Measurements from ENCODE around the gene TNIP1.
A peak's percentile ranks its signal among the peaks of the same experiment; 100 is the strongest.

TNIP1 gene

GRCh38 chr5:151064916-151065499 is 15.8 kb downstream of the TNIP1 start:
- no peak for DNase-seq (ENCODE audit: low spot score)

GRCh38 chr5:151063142-151063989 is 17.5 kb downstream of the TNIP1 start:
- DNase-seq (ENCODE audit: low spot score) = peak; percentile 65

DNA sequence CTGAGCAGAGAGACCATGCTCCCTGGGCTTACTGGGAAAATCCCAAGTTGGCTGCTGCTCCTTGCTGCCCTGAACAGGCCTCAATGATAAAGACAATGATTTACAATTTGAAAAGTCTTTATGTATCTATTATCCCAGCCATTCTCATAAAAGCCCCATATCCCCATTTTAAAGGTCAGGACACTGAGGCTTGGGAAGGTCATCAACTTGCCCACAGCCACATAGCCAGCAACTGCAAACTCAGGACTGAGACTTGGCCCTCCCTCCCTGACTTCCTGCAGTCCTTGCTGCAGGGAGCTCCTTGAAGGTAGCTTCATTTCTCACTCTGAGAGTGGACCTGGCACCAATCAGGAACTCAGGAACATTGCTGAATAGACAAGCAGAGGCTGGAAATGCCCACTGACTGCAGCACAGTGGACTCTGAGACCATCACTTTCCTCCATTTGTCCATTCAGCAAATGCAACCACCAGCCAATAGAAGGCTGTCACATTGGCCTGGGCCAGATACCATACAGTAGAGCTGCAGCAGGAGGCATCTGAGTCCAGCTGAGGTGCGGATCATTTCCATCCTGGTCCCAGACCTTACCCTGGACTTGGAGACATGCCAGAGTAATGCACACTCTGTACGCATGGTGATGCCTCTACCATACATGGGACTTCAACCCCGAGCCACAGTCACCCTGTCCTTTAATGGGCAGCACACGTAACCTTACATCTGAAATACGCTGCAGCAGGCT is 18.3 kb downstream of the TNIP1 start:
- DNase-seq (ENCODE audit: low spot score) = no peak

- DNase-seq (ENCODE audit: low spot score) = no peak
These were observed 20.1 kb downstream of the TNIP1 start for GRCh38 chr5:151060742-151061141.

- no peak for DNase-seq (ENCODE audit: low spot score)
These were observed 21.8 kb downstream of the TNIP1 start for GRCh38 chr5:151058891-151059489.

GRCh38 chr5:151058301-151058700 is 22.5 kb downstream of the TNIP1 start:
- DNase-seq (ENCODE audit: low spot score) = no peak

DNA sequence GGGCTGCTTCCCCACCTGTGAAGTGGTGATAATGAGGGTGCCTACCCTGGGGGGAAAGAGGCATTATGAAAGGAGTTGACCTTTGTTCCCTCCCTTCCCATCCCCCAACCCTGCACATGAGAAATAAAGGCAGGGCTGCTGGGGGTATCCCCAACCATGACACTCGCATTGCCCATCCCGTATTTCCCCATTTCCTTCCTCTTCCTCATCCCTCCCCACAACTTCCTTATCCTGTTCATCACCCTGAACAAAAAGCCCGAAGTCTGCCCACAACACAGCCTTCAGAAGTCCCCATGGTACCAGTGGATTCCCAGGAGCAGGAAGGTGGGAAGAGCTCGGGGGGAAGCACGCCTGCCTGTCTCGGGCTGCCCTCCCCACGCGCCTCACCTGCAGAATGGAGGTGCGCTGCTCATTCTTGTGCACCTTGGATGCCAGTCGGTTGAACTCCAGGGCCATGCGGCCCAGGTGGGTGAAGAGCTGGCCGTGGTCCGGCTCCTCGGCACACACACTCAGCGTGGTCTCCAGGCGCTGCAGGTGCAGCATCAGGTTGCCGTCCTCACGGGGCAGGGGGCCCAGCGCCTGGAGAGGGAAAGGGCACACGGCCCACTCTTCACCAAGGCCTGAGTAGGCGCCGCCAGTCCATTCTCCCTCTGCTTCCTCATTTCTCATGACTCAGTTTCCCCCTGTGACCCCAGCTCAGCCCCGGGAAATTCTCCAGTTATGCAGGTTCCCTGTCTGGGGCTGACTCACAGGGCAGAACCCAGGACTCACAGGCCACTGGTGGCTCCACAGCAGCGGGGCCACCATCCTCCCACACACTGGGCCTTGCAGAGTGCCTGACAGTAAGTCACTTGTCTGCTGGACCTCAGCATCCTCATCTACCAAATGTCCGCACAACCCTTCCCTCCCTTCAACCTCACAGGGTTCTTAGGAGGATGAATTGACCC is 24.2 kb downstream of the TNIP1 start:
- DNase-seq (ENCODE audit: low spot score) = no peak

DNA sequence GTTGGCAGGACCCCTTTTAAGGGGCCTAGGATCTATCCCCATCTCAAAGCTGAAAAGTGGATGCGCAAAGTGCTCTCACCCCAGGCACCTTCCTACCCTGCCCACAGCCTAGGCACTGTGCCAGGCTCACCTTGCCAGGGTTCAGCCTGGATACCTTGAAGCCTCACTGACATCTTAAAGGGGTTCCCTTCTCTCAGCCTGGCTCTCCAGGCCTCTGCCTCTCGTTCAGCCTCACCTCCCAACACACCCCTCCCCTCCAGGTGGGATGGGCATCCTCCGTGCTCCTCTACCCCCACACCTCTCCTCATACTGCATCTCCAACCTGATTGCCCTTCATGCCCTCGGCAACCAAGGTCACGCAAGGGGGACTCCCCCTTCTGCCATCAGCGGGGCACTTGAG is 25.5 kb downstream of the TNIP1 start:
- no peak for DNase-seq (ENCODE audit: low spot score)

- no peak for DNase-seq (ENCODE audit: low spot score)
These were observed 26.1 kb downstream of the TNIP1 start for GRCh38 chr5:151054709-151055108.

GRCh38 chr5:151053796-151054462 is 26.9 kb downstream of the TNIP1 start:
- peak; percentile 64 for DNase-seq (ENCODE audit: low spot score)

GRCh38 chr5:151052836-151053235 is 28.0 kb downstream of the TNIP1 start:
- no peak for DNase-seq (ENCODE audit: low spot score)

DNA sequence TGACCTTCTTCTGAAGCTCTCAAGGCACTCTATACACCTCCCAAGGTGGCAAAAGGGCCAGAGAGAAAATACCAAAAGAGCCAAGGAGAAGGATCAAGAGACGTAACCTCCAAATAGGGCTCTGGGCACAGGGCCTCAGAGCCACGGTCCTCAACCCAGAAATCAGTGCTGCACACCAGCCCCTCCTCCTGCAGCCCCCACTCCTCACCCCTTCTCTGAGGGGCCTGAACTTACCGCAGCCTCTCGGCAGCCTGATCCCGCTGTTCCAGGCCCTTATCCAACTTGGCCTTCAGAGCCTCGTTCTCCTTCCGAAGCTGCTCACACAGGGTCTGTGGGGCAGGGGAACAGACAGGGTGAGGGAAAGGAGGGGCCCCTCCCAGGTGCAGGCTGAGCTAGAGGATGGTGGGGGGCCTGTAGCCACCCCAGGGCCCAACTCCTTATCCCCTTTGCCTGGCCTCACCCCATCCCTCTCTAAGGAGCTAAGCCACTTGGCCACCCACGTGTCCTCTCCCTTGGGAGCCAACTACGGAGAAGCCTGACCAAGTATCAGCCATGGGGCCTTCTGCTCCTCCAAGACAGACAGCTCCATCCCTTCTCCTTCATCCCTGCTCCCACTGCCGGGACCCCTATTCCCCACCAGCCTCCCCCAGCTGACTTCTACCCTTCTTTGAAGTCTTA is 28.8 kb downstream of the TNIP1 start:
- DNase-seq (ENCODE audit: low spot score) = no peak

- DNase-seq (ENCODE audit: low spot score) = peak; percentile 80
These were observed 29.5 kb downstream of the TNIP1 start for GRCh38 chr5:151051066-151051930.

DNA sequence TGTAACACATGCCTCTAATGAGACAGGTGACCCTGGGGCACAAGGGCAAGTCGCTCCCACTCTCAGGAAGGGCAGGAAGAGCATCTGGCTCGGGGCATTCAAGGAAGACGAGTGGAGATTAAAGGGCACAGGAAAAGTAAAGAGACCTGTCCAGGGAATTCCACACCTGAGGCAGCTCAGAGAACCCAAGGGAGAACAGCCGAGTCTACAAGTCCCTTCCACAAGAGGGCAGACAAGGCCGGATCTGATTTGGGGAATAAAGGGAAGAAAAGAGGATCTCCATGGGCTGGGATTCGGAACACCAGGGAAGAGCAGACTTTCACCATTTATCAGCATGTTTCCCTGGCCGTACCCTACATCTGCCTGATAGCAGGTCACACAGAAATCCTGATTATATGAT is 32.3 kb downstream of the TNIP1 start:
- no peak for DNase-seq (ENCODE audit: low spot score)

GRCh38 chr5:151047814-151048425 is 32.9 kb downstream of the TNIP1 start:
- peak; percentile 43 for DNase-seq (ENCODE audit: low spot score)

- no peak for DNase-seq (ENCODE audit: low spot score)
These were observed 38.3 kb downstream of the TNIP1 start for GRCh38 chr5:151042453-151043093.

DNA sequence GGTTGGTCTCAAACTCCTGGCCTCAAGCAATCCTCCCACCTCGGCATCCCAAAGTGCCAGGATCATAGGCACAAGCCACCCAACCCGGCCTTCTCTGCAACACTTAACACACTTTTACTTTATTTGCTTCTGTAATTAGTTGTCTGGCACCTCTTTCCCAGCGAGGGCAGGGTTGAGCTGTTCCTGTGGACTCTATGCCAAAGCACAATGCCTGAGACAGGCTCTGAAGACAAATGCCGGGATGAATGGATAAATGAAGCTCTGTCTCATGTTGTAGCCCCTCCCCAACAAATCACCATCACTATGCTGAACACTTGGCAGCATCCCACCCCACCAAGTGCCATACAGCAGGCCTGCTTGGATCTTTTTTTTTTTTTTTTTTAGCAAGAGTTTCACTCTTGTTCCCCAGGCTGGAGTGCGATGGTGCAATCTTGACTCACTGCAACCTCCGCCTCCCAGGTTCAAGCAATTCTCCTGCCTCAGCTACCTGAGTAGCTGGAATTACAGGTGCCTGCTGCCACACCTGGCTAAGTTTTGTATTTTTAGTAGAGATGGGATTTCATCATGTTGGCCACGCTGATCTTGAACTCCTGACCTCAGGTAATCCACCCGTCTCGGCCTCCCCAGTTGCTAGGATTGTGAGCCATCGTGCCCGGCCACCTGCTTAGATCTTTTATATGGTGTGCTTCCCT is 39.1 kb downstream of the TNIP1 start:
- no peak for DNase-seq (ENCODE audit: low spot score)
